ENCODE data around the gene FGF6.

DNA sequence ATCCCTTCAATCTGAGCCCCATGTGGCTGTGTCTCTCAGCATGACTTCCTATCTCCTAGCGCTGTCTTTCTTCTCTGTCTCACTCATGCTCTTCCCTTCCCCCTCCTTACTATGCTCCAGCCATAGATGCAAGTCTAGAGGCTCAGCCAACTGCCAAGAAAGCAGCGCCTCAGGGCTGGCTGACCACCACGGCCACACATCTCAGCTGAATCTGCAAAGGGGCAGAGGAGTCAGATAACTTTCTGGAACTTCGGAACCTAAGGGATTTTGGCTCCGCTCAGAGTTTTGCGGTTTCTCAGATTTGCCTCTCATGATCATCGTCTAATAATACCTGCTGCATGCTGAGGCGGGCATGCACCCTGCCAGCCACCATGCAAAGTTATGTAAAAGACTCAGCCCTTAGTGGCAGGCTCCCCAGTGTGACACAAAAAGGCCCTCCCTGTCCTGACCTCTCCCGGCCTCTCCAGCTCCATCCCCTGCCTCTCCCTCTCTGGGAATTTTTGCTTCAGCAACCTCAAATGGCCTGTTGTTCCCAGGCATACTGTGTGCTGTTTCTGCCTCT, 5.0 kb upstream of the FGF6 start:
- no peak for TF ChIP-seq CTCF (IDR thresholded peaks at IDR 0.05)
- TF ChIP-seq TCF7L2 (IDR thresholded peaks at IDR 0.05; ENCODE audit: low read depth, low read length): no peak
- TF ChIP-seq REST (IDR thresholded peaks at IDR 0.05; ENCODE audit: insufficient read depth in 1 of 2, low read depth in 2 of 2, low read length in 1 of 2): no peak
- TF ChIP-seq POLR2AphosphoS5 (IDR thresholded peaks at IDR 0.05; ENCODE audit: low read depth, low read length): no peak
